Activated CD4-positive, alpha-beta T cell treated with anti-CD3 and anti-CD28 coated beads, Interleukin-2, amount 50 U/mL, for 48 hours (primary cell): ENCODE measurements around the gene NEK3.
"Not testable (repeated sequence)": the region's sequence is repeated elsewhere in the genome, so short reads cannot be mapped to it uniquely, and the experiment has no call there.

Experiments
- DNase-seq, 2 experiments: peaks; one replicate each; pipeline ENCODE4 v3.0.0-alpha.2; 2020

The NEK3 gene, protein sequence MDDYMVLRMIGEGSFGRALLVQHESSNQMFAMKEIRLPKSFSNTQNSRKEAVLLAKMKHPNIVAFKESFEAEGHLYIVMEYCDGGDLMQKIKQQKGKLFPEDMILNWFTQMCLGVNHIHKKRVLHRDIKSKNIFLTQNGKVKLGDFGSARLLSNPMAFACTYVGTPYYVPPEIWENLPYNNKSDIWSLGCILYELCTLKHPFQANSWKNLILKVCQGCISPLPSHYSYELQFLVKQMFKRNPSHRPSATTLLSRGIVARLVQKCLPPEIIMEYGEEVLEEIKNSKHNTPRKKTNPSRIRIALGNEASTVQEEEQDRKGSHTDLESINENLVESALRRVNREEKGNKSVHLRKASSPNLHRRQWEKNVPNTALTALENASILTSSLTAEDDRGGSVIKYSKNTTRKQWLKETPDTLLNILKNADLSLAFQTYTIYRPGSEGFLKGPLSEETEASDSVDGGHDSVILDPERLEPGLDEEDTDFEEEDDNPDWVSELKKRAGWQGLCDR

DNA sequence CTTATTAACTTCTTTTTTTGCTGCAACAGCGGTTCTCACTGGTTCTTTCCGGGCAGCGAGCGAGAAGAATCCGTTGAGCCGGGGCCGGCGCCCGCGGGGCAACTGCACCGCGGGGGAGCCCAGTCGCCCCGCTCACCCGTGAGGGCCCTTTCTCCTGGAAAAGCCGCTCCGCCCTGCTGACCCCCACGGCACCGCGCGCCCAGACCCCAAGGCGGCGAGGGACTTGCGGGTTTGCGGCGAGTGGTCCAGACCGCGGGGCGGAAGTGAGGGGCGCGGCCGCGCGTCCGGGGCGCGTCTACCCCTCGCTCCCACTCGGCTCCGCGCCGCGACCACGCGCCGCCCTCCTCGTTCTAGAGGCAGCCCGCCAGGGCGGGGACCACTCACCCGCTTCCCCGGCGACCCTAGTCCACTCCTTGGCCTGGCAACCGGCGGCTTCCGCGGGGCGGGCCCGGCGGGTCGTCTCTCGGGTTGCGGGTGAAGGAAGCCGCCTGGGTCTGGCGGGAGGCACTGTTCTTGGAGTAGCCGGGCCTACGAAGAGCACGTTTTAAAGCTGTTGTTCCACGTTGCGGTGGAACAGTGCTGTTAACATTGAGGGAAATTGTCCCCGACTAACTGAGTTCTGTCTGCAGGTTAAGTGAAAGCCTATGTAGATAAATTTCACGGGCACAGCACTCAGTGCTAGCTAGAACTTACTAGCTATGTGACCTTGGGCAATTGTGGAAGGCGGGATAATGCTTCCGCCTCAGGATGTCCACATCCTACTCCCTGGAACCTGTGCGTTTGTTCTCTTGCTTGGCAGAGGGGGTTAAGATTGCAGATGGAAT, at the start of gene NEK3:
TSS of gene NEK3 (minus strand) at position 439 of the 824 bp plus-strand sequence. CDS start 3,406 bp downstream, outside the sequence.
- DNase-seq, result peak; percentile 54 to 62

DNA sequence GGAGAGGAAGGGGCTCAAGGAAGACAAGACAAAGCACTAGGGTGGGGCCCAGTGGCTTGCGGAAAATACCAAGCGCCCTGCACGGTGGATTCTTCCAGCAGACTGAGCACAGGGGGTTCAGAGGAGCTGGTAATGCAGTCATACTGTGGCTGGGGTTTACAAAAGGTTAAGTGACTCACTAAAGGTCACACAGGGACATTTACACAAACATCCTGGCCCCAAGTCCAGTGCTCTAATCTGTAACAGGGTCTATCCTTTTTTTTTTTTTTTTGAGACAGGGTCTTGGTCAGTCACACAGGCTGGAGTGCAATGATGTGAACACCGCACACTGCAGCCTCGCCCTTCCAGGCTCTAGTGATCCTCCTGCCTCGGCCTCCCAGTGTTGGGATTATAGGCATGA, 49.0 kb upstream of the NEK3 start:
- DNase-seq, result not testable (repeated sequence)

DNA sequence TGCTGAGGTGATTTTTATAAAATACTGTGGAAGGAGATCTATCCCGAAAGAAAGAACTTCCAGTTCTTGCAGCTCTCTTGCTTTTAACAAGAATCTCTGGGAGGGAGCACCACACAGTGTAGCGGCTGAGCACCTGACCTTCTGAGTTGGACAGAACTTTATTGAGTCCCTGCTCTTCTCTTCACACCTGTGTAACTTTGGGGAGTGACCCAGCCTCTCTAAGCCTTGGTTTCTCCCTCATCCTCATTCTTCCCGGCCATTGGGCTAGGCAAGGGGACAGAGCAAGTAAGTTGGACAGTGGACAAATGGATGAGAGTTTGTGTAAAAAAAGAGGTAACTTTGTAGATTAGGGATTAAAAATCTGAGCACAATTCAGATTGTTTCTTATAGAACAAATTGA, 48.5 kb upstream of the NEK3 start:
- DNase-seq, result not testable (repeated sequence)

DNA sequence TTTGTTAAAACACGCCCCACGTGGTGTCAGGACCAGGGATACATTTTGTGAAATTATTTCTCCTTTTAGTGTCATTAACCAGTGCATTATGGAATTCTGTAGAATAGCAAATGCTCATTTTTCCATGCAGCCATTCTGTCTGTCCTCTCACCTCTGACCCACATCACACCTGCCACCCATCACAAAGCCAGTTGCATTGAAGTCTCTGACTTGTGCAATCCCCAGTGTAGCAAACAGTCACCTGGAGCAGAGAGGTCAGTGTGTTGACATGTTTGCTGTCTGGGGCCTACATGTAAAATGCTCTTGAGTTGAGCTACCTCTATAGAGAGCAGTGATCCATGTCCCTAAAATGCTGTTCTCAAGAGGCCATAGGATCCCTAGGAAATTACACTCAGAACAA, 47.9 kb upstream of the NEK3 start:
- not testable (repeated sequence) for DNase-seq

DNA sequence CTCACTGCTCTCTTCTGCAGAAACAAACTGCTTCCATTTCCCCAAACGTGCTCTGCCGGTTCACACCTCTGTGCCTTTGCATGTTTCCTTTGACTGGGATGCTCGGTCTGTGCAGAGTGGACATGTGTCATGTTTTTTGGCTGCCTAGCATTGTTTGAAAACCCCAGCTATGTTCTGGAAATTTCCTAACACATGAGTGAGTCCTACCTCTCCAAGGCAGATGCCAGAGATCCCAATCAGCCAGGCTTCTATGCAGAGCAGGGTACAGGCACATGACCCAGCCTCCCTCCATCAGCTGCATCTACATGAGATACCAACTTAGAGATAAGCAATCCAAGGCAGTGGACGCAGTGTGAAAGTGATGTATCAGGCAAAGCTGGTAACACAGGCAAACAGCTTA, 45.1 kb upstream of the NEK3 start:
- not testable (repeated sequence) for DNase-seq

DNA sequence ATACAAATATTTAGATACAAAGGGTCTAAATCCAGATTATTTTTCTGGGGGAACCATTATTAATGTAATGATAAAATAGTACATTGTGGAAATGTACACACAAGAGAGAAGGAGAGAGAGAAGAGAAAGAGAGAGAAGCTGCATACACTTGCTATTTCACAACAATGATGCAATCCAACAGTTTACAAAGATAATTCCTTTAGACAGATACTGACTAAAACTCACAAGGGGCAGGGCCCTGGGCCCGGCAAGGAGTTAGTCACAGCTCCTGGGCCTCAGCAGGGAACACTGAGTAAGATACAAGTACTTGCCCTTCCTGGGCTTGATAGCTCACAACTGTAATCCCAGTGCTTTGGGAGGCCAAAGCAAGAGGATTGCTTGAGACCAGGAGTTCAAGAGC, 44.5 kb upstream of the NEK3 start:
- not testable (repeated sequence) for DNase-seq

DNA sequence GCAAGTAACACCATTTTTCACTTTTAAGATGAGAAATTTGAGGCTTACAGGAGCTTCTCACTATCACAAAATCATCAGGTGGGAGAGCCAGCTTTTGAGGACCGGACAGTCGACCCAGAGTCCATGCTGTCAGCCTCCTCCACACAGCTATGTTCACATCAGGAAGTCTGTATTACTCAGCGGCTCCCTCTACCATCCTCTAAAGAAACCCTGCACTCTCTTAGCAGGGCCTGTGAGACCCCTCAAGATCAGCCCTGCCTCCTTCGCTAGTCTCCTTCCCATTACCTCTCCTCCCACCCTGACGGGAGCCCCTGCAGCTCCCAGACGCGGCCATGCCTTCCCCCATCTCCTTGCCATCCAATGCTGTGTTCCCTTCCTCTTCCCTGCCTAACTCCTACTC, 43.1 kb upstream of the NEK3 start:
- not testable (repeated sequence) for DNase-seq

DNA sequence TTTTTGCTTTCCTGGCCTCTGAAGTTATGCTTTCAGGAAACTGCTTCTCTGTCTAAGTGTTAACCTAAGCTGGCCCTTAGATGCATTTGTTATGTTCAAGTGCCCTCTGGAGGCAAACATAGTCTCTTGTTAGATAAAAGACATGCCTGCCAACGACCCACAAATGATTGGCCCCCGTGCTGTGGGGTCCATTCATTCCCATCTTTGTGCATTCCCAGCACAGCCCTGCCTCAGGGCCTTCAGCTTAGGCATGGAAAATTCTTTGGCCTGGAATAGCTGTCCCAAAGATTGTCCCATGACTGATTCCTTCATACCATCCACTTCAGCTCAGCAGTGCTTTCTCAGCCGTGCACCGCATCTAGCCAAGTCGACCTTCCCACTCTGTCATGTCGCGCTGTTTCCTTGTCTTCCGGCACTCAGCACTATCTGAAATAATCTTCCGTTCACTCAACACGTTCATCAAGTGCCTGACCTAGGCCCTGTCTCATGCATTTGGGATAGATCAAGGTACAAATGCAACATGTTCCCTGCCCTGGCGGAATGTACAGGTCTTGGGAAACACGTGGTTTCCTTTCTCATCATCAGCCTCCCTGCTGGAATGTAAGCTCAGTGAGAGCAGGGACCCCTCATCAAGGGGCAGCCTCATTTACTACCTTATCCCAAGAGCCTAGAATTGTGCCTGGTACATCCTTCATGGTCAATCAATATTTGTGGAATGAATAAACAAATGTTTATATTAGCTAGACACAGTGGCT, 42.2 kb upstream of the NEK3 start:
- not testable (repeated sequence) for DNase-seq

DNA sequence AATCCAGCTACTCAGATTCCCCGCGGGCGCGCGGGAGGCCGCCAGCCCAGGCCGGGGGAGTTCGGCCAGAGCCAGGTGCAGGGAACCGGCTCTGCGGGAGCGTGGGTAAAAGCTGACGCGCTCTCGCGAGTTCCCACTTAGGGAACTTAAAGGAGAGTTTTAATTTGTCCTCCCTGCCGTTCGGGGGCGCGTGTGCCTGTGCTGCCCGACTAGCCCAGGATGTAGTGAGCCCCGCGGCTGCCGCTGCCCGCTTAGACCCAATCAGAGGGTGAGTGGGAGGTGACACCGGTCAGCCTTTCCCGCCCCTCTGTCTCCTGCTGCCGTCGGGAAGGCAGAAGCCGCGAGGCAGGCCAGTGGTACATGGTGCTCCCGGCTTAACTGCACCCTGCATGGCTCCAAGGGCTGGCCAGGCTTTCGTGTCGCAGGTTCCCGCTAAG, 36.0 kb upstream of the NEK3 start:
- DNase-seq, result peak; percentile 67 to 70

DNA sequence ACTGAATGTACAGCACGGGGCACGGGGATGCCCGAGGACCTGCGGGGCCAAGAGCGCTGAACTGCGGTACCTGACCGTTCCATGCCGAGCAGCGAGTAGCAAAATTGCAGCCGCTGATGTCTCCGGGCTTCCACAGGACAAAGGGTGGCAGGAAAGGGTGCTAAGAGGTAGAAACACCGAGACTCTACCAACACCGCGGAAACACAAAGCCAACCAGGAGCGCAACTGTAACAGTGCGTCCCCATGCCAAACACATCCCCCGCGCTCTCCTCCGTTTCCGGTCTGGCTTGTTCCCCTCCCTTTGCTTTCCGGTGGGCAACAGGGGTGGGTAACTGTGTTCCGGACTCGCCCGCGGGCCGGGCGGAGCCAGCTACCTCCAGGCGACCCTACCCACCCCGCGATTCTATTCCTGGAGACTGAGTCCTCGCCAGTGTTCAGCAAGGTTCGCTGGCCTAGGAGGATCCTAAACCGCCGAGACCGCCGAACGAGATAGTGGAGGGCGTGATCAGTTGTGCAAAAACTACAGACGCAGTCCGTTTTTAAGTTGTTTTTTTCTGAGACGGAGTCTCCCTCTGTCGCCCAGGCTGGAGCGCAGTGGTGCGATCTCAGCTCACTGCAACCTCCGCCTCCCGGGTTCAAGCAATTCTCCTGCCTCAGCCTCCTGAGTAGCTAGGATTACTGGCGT, 34.9 kb upstream of the NEK3 start:
- peak; percentile 89 to 91 for DNase-seq

DNA sequence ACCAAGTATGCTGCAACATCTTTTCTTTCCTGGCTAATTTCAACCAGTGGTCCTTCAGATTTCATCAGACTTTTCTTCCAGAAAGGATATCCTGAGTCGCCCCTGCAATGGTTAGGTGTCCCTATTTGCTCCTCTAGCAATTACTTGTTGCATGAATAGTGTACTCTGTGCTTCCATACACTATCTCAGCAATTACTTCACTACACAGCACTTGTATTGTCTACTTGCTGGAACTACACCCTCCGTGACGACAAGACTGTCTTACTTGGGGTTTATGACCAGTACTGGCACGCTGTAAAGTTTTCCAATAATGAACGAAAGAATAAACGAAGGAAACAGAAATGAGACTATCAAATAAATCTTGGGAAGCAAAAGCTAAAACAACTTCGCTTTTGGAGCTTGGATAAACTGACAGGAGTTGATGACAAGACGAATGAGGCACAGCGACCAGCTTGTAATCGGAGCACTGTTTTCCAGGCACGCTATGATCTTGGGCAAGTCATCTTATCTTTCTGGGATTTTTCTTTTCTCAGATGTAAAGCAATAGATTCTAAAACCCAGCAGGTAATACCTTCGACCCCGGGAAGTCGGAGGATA, 34.3 kb upstream of the NEK3 start:
- DNase-seq, result not testable (repeated sequence)

DNA sequence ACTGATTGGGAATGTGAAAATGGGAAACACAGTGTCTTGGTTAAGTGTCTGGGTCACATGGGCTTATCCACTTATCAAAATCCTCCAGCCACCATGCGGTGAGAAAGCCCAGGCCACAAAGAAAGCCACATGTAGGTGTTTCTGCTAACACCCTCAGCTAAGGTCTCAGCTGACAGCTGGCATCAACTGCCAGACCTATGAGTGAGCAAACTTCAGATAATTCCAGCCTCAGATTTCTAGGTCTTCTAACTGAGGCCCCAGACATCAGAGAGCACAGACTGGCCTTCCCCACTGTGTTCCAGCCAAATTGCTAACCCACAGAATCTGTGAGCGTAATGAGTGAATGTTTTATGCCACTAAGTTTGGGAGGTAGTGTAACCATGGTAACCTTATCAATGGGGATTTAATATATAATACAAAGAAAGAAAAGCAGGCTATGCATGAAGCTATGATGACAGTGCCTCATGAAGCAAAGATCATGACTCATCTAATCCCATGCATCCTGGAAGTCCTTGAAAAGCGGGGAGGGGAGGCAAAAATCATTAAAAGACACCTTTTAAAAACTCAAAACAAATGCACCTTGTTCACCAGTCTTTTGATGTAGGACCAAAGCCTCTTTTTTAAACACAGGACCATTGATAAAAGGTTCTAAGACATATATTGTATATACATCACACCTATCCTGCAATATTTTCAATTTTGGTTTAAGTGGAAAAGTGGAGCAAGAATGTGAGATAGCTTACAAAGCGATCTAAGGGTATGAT, 28.2 kb upstream of the NEK3 start:
- DNase-seq, result not testable (repeated sequence)

DNA sequence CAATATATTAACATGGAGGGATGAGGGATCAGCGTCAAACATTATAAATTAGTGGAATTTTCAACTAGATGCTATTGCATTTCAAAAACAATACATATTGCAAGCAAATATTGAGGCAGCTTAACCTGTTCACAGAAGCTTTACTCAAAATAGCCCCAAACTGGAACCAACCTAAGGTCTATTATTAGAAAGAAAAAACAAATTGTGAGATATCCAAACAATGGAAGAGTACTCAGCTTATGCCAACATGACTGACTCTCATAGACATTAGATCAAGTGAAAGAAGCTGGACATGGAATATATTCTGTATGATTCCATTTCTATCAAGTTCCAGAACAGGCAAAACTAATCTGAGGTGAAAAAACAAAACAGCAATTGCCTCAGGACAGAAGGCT, 27.6 kb upstream of the NEK3 start:
- DNase-seq, result no peak

DNA sequence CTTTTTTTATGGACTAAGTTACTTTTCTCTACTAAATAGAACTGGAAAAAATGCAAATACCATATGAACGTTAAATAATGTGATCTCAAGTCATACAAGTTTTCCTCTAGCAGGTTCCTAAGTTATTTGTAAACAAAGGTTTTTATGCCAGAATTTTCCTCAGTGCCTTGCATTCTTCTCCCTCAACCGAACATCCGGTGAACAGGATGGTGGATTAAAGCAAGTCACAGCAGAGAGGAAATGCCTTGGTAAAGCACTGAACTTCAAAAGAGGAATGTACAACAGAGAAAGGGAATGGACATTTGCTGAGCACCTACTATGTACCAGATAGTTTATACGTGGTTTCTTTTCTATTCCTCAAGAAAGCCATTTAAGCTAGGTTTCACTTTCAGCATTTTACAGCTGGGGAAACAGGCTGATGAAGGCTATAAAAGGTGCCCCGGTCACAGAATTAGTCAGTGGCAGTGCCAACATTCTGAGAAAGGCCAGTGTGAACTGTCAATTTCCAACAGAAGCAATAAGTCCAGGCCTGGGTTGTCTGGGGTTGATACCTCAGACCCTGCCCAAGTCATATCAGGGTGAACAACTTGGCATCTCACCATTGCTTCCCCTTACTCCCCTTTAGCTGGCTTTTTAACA, 22.0 kb upstream of the NEK3 start:
- DNase-seq, result not testable (repeated sequence)

DNA sequence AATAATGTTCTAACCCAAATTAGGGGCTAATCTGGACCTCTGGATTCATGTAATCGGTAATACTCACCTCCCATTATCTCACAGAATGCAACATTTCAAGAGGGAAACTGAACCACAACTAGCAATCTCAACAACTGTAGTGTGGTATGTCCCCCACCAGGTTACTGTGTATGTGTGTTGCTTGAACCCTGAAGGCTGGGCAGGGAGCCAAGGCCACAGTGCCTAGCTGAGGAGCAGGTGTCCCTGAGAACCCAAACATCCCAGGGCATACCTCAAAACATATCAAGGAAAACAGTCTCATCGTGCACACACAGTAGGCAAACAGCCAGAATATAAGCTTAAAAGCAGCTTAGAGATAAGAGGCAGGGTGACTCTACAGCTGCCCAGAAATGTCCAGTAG, 20.5 kb upstream of the NEK3 start:
- no peak for DNase-seq

DNA sequence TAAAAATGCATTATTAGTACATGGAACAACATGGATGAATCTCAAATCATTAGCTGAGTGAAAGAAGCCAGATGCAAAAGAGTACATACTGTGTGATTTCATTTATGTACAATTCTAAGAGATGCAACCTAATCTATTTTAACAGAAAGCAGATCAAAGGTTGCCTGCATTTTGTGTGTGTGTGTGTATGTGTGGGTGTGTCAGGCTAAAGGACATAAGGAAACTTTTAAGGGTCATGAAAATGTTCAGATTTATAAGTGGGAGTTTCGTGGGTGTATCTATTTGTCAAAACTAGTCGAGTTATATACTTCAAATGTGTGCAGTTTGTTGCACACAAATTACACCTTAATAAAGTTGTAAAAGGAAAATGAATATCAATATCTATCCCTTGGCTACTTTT, 17.9 kb upstream of the NEK3 start:
- no peak for DNase-seq

DNA sequence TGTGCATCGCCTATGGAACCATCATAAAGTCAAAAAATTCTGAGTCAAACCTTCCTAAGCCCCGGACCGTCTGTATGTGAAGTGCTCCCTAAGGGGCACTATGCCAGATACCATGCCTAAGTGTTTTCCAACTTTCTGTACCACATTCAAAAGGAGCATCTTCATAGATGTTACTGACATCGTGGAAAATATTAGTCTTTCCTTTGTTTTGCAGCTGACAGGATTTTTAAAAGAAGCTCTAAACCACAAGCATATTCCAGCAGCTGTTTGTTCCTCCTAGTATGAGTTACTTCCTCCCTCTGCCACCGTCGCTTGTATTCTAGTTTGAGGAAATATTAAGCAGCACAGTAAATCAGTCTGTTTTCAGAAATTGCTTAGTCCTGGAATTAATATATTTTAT, 14.6 kb upstream of the NEK3 start:
- not testable (repeated sequence) for DNase-seq

DNA sequence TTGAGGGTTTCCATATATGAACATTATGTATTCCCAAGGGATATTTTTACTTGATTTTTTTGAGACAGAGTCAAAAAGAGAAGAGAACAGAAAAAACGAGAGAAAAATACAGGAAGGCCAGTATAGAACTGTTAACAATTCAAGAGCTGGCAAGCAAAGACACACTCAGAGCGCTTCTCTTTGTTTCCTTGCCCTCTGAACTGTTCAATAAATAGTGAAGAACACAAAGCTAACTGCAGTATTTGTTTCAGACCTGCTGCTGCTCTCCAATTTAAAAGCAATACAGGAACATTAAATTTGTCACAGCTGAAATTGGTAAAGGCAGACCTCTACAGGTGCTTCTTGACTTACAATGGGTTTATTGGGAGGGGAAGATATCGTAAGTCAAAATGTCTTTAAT, 14.0 kb upstream of the NEK3 start:
- no peak for DNase-seq

DNA sequence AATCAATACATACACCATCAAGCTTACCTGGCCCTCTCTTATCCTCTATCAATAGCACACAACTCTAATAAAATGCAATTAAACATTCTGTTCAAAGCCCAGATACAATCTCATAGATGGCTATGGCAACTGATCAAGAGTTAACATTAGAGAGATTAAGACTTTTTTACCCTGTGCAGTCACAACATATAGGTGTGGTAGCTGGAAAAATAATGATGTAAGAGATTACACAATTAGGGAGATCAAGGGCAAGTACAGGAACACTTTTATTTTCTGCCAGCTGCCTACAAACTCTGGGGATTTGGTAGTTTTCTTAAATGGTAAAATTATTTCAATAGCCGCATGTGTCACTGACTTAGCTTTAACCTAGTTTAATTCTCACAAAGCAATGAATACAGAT, 12.3 kb upstream of the NEK3 start:
- not testable (repeated sequence) for DNase-seq

DNA sequence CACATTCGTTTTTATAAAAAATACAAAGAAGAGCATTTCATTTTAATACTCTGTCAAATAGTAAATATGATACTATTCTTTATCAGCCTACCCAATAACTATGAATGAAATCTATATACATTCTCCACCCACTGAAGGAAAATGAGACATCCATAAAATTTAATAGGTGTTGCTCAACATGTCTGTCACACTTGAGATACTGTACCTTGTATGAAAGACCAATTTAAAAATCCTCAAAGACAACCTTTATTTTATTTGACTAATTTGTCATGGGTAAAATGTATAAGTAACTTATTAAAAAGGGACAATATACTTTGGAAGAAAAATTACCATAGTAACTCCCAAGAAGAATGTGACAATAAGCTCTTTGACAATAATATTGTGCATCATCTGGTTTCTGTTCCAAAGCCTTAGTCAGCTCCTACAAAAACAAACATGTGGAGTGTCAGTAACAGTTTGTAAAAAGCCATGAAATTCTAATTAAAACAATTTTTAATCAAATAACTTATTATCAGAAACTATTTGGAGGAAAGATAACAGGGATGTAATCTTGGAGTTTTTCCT, 11.5 kb upstream of the NEK3 start:
- DNase-seq, result not testable (repeated sequence)
